Measurements from ENCODE around the gene CDH8.

The CDH8 gene

DNA sequence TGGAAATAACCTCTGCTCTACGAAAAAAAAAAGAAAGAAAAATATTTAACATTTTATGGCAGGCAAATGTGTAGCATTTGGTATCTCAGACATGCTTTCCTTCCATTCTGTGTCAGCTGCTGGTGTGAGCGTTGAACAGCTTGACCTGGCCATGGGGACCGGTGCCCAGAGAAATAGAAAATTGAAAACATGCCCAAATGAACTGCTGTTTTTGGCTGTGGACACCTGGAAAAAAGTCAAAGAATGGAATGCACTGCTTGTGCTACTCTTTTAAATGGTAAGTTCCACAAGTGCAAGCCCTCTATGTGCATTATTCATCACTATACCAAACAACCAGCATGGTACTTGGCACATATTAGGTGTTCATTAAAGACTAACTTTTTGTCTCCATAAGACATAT is 127.2 kb downstream of the CDH8 start:
- Mint-ChIP-seq H3K27ac (no peak overlapping the region), H3K9me3 (no peaks in the 10 kb centered on the region), H3K27me3 (ENCODE audit: low read depth) (no peaks in the 10 kb centered on the region), H3K36me3 (ENCODE audit: low read depth) (no peaks in the 10 kb centered on the region), H3K4me1 (peaks cover 13% of the 10 kb centered on the region), H3K4me3 (no peak overlapping the region)
- TF ChIP-seq, protein P1, sequence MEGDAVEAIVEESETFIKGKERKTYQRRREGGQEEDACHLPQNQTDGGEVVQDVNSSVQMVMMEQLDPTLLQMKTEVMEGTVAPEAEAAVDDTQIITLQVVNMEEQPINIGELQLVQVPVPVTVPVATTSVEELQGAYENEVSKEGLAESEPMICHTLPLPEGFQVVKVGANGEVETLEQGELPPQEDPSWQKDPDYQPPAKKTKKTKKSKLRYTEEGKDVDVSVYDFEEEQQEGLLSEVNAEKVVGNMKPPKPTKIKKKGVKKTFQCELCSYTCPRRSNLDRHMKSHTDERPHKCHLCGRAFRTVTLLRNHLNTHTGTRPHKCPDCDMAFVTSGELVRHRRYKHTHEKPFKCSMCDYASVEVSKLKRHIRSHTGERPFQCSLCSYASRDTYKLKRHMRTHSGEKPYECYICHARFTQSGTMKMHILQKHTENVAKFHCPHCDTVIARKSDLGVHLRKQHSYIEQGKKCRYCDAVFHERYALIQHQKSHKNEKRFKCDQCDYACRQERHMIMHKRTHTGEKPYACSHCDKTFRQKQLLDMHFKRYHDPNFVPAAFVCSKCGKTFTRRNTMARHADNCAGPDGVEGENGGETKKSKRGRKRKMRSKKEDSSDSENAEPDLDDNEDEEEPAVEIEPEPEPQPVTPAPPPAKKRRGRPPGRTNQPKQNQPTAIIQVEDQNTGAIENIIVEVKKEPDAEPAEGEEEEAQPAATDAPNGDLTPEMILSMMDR (IDR thresholded peaks at IDR 0.05; ENCODE audit: unreplicated experiment in 3 of 3): no peak

- peaks cover 13% of the 10 kb centered on the region for H3K4me1 Mint-ChIP-seq
- TF ChIP-seq, protein P1 (IDR thresholded peaks at IDR 0.05; ENCODE audit: unreplicated experiment in 3 of 3): no peak
- no peaks in the 10 kb centered on the region for H3K27me3 Mint-ChIP-seq (ENCODE audit: low read depth)
- H3K9me3 Mint-ChIP-seq: no peaks in the 10 kb centered on the region
- no peak overlapping the region for H3K4me3 Mint-ChIP-seq
- no peaks in the 10 kb centered on the region for H3K36me3 Mint-ChIP-seq (ENCODE audit: low read depth)
- H3K27ac Mint-ChIP-seq: peak overlapping the region in 1 of 3 experiments; percentile 3
These were observed 127.8 kb downstream of the CDH8 start for GRCh38 chr16:61908426-61908825.

DNA sequence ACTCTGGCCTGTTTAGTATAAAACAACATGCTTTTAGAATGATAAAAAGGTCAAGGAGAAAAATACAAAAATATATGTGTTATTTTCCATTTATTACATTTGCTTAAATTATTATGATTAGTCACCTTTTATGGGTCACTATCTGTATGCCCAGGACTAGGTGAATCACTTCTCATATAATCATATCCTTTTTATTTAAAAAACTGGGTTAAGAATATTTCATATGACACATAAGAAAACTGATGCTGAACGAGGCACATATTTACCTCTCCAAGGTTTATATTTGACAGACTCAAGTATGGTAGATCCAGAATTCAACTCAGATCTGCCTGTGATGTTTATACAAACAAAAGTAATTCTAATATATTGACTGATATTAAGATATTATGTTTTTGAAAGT is 134.5 kb downstream of the CDH8 start:
- H3K27me3 Mint-ChIP-seq (ENCODE audit: low read depth): no peaks in the 10 kb centered on the region
- no peaks in the 10 kb centered on the region for H3K9me3 Mint-ChIP-seq
- H3K4me3 Mint-ChIP-seq: no peak overlapping the region
- TF ChIP-seq, protein P1 (IDR thresholded peaks at IDR 0.05; ENCODE audit: unreplicated experiment in 3 of 3): no peak
- H3K4me1 Mint-ChIP-seq: no peaks in the 10 kb centered on the region
- no peak overlapping the region for H3K27ac Mint-ChIP-seq
- no peaks in the 10 kb centered on the region for H3K36me3 Mint-ChIP-seq (ENCODE audit: low read depth)

- no peaks in the 10 kb centered on the region for H3K9me3 Mint-ChIP-seq
- H3K36me3 Mint-ChIP-seq (ENCODE audit: low read depth): no peaks in the 10 kb centered on the region
- H3K27ac Mint-ChIP-seq: no peak overlapping the region
- no peaks in the 10 kb centered on the region for H3K27me3 Mint-ChIP-seq (ENCODE audit: low read depth)
- no peak overlapping the region for H3K4me3 Mint-ChIP-seq
- H3K4me1 Mint-ChIP-seq: no peaks in the 10 kb centered on the region
- TF ChIP-seq, protein P1 (IDR thresholded peaks at IDR 0.05; ENCODE audit: unreplicated experiment in 3 of 3): no peak
These were observed 135.8 kb downstream of the CDH8 start for GRCh38 chr16:61900482-61900881.

DNA sequence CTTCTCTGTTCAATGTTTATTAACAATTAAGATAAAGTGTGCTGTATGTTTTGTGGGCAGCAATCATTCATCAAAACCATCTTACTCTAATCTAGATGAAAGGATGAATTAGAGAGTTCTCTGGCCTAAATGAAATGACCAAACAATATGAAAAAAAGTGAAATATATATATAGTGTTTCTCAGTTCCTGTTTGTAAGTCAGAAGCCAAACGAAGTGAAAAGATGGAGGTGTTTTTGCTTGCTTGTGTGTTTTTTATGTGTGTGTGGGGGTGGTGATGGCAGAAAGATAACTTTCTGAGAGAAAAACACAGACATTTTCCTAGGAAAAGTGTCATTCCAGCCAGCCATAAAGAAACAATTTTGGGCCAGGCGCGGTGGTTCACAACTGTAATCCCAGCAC is 138.6 kb downstream of the CDH8 start:
- Mint-ChIP-seq H3K9me3 (no peaks in the 10 kb centered on the region), H3K4me1 (no peaks in the 10 kb centered on the region), H3K4me3 (no peak overlapping the region), H3K27ac (no peak overlapping the region), H3K27me3 (ENCODE audit: low read depth) (no peaks in the 10 kb centered on the region), H3K36me3 (ENCODE audit: low read depth) (no peaks in the 10 kb centered on the region)
- TF ChIP-seq, protein P1 (IDR thresholded peaks at IDR 0.05; ENCODE audit: unreplicated experiment in 3 of 3): no peak

- H3K27ac Mint-ChIP-seq: no peak overlapping the region
- TF ChIP-seq, protein P1 (IDR thresholded peaks at IDR 0.05; ENCODE audit: unreplicated experiment in 3 of 3): no peak
- H3K27me3 Mint-ChIP-seq (ENCODE audit: low read depth): no peaks in the 10 kb centered on the region
- H3K4me3 Mint-ChIP-seq: no peak overlapping the region
- no peaks in the 10 kb centered on the region for H3K36me3 Mint-ChIP-seq (ENCODE audit: low read depth)
- H3K4me1 Mint-ChIP-seq: no peaks in the 10 kb centered on the region
- no peaks in the 10 kb centered on the region for H3K9me3 Mint-ChIP-seq
These were observed 143.7 kb downstream of the CDH8 start for GRCh38 chr16:61892531-61892930.
